OCI-LY1 (cell line): ENCODE measurements around the gene HES1.

ENCODE experiments used
- CTCF ChIP-seq: fragments of 200-600 bp; sonication (generic), shearing (Covaris generic); IDR thresholded peaks from 2 replicates; pipeline ENCODE4 v1.5.1; 2017; ENCODE audit warnings: mild to moderate bottlenecking, antibody characterized with exemption, low read length, moderate library complexity, mixed read lengths
- EZH2 ChIP-seq: fragments of 200-600 bp; sonication (generic), shearing (Covaris generic); IDR thresholded peaks from 2 replicates; pipeline ENCODE4 v1.8.0; 2017; ENCODE audit warnings: borderline replicate concordance, mixed run types, mild to moderate bottlenecking, antibody characterized with exemption, low read length, moderate library complexity, mixed read lengths

DNA sequence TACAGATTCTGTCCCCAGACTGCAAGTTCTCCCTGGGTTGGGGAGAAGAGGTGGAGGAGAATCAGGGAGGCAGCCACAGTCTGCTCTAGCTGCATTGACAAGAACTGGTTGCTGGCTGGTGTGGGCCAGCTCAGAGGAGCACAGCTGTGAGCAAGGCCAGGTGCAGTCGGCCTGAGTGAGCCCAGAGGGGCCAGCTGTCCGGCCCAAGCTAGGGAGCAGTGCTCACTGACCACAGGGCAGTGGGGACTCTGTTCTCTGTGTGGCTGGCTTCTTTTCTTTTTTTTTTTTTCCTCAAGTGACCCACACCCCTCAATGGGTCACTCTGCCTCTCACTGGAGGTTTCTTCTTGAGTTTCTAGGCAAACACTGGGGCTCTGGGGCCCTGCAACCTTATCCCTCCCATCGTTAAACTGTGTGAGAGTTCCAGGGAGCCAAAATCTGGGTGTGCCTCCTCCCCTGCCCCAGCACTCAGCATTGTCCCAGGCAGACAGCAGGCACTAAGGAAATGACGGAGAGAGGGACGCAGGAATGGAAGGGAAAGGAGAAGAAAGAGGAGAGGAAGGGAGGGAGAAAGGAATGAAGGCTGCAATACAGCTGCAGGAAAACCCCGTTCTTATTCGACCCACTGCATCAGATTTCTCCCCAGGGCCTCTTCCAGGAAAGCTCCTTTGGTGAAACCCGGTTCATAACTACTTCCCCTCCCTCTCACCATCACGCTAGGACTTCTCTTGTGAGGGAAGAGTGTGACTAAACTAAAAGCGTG, 37.7 kb upstream of the HES1 start:
- no peak for TF ChIP-seq CTCF
- no peak for TF ChIP-seq EZH2
